Psoas muscle (tissue), 8 donors: ENCODE measurements around the gene EXOSC1. TPM values are rescaled to one million over a fixed set of nuclear protein-coding genes. Genes with fewer than 3 reads are reported as not detected.
A peak's percentile ranks its signal among the peaks of the same experiment; 100 is the strongest.

Source experiments
- ATAC-seq, 4 donors: fragments of 200-7000 bp; cut with Tn5 transposase; one replicate each; pipeline ENCODE4 v1.9.1; 2020; ENCODE audit warnings: moderate library complexity in 3 of 4, mild to moderate bottlenecking in 2 of 4
- DNase-seq, 2 donors: peaks; one replicate each; pipeline ENCODE4 v3.0.0-alpha.2; 2020
- H3K27ac ChIP-seq: fragments of 200-600 bp; one replicate; pipeline ENCODE4 v1.8.0; 2022
- H3K27me3 ChIP-seq, 3 donors: fragments of 200-600 bp in 1 of 3; one replicate each; pipeline versions ENCODE4 v1.6.1 to v1.8.0; 2013 to 2022; ENCODE audit warnings: low read length in 2 of 3, mild to moderate bottlenecking in 2 of 3, moderate library complexity in 1 of 3; ENCODE audit not compliant: insufficient read depth in 3 of 3
- H3K36me3 ChIP-seq, 2 donors: fragments of 200-600 bp in 1 of 2; one replicate each; pipeline versions ENCODE4 v1.6.1 to v1.8.0; 2013 to 2022; ENCODE audit warnings: low read depth in 1 of 2, mild to moderate bottlenecking in 1 of 2, moderate library complexity in 1 of 2; ENCODE audit not compliant: insufficient read depth in 1 of 2
- H3K4me1 ChIP-seq: fragments of 200-600 bp; one replicate; pipeline ENCODE4 v1.8.0; 2022
- H3K4me3 ChIP-seq: fragments of 200-600 bp; one replicate; pipeline ENCODE4 v1.8.0; 2022; ENCODE audit warnings: mild to moderate bottlenecking
- H3K9me3 ChIP-seq: fragments of 200-600 bp; one replicate; pipeline ENCODE4 v1.8.0; 2022
- WGBS, 3 donors: extraction: QIAGEN DNeasy Blood & Tissue Kit; methylation state at CpG; one replicate each; pipeline versions ENCODE4 v1.1.6 to v1.1.7; 2013; 5-methylcytosine and 5-hydroxymethylcytosine counted together
- intact Hi-C, 2 donors: fragments of 100-400 bp; cut with DNase I; formaldehyde crosslinking; loops; one replicate each; pipeline versions ENCODE4 v1.11.0 to v1.14.2; 2022
- long read RNA-seq, 2 donors: library from polyadenylated mRNA; unstranded; transcript quantifications; one replicate each; pipeline ENCODE4 v2.0.0, GENCODE V29; 2021
- polyA plus RNA-seq, 3 donors: library from polyadenylated mRNA; stranded (reverse); fragments of 200-250 nt; gene quantifications; one replicate each; pipeline ENCODE4 v1.2.3, GENCODE V29; 2013
- total RNA-seq, 4 donors: library from RNA; stranded (reverse); fragmentation: NEBNext Ultra II Directional in 2 of 4; extraction: Animal tissue kit (Norgen Biotek cat#: 25700) in 2 of 4; gene quantifications; one replicate each; pipeline versions ENCODE4 v1.2.1 to v1.2.4, GENCODE V29; 2021 to 2023
- TF ChIP-seq, protein P1 (sequence below): fragments of 200-600 bp; IDR thresholded peaks from one replicate; pipeline ENCODE4 v1.8.0; 2022; ENCODE audit warnings: antibody characterized with exemption
- donor health status: healthy with polysubstance abuse.
- donor health status: DM: no; HTN: no; CAD: no; lungs with moderate emphysema.
- donor health status: Bipolar disorder and iron deficiency.
- donor health status: healthy.
- donor health status: DM: yes; HTN: yes; CAD: no.
- donor health status: DM: no; HTN: no; CAD: no.
- donor health status: DM: no; HTN: no; CAD: no.
- donor health status: DM: yes; HTN: yes; CAD: no.

The EXOSC1 gene, protein sequence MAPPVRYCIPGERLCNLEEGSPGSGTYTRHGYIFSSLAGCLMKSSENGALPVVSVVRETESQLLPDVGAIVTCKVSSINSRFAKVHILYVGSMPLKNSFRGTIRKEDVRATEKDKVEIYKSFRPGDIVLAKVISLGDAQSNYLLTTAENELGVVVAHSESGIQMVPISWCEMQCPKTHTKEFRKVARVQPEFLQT
- total RNA-seq (10 to 100 TPM; 14.0 to 20.4 (median 19.8) TPM), polyA plus RNA-seq (10 to 100 TPM; 26.4 to 36.5 (median 29.4) TPM)
- long read RNA-seq, donor 1, transcript EXOSC1-204 (8 exons, 923 nt) = major isoform, 7 of 9 reads
- long read RNA-seq, donor 1, partial matches to known transcripts = 1 of 9 reads
- long read RNA-seq, donor 1, other reads (novel, unspliced or antisense) = 1 of 9 reads
- long read RNA-seq, donor 2, transcript EXOSC1-204 (8 exons, 923 nt) = major isoform, 17 of 23 reads
- long read RNA-seq, donor 2, partial matches to known transcripts = 2 of 23 reads
- long read RNA-seq, donor 2, other reads (novel, unspliced or antisense) = 2 of 23 reads

DNA sequence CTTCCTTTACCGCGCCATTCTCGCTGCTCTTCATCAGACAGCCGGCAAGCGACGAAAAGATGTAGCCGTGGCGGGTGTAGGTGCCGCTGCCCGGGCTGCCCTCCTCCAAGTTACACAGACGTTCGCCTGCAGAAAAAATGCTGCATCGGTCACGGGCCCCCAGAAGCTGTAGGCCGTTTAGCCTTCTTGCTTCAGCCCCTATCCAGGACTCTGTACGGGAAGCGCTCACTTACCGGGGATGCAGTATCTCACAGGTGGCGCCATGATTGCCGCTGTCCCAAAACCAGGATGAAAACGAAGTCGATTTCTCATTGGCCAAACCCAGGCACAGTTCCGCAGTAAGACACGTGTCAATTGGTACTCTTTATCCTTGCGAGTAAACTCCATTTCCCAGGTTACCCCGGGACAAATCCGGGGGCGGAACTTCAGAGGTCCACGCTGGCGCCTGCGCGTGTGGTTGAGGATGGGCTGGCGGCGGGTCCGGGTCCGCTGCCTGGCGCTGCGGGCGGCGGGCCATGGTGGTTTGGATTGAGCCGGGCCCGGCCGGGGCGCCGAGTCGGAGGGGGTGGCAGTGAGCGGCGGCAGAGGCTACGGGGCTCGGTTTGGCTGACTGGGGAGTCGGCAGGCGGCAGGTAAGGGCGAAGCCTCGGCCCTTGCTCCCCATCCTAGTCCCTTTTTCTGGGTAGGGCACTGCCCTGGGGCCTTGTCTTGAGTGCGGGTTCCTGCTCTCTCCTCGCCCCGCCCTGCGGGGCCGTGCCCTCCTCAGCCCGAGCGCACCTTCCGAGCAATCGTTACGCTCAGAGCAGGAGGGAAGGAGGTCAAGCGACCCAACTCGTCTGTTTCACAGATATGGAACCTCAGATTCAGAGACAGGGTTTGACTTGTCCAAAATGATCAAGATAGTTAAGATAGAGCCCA lies at the start of gene EXOSC1, which contains the start of gene ZDHHC16:
Gene EXOSC1 (minus strand): TSS at position 285 of the 918 bp plus-strand sequence. CDS start 21 bp downstream, at position 264.
Gene ZDHHC16 (plus strand): TSS at position 454 of the 918 bp plus-strand sequence. CDS start 5,501 bp downstream, outside the sequence.
- Histone ChIP-seq H3K36me3 (peaks cover 0 to 20% of the 10 kb centered on the region in 2 donors), H3K27me3 (no peaks in the 10 kb centered on the region), H3K9me3 (no peaks in the 10 kb centered on the region), H3K4me3 (peak within 1 kb of the TSS; percentile 87), H3K4me1 (peaks cover 34% of the 10 kb centered on the region), H3K27ac (peak within 1 kb of the TSS; percentile 68)
- ATAC-seq (peak; percentile 98 to 99 (median 98)), DNase-seq (peak; percentile 90 to 91)
- WGBS, 3 donors = 0 to 1% (median 0%) methylated on average over 59 to 66 of the region's 66 CpGs
- intact Hi-C loops = no loop called here
- TF ChIP-seq, protein P1, sequence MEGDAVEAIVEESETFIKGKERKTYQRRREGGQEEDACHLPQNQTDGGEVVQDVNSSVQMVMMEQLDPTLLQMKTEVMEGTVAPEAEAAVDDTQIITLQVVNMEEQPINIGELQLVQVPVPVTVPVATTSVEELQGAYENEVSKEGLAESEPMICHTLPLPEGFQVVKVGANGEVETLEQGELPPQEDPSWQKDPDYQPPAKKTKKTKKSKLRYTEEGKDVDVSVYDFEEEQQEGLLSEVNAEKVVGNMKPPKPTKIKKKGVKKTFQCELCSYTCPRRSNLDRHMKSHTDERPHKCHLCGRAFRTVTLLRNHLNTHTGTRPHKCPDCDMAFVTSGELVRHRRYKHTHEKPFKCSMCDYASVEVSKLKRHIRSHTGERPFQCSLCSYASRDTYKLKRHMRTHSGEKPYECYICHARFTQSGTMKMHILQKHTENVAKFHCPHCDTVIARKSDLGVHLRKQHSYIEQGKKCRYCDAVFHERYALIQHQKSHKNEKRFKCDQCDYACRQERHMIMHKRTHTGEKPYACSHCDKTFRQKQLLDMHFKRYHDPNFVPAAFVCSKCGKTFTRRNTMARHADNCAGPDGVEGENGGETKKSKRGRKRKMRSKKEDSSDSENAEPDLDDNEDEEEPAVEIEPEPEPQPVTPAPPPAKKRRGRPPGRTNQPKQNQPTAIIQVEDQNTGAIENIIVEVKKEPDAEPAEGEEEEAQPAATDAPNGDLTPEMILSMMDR = peak; percentile 6

DNA sequence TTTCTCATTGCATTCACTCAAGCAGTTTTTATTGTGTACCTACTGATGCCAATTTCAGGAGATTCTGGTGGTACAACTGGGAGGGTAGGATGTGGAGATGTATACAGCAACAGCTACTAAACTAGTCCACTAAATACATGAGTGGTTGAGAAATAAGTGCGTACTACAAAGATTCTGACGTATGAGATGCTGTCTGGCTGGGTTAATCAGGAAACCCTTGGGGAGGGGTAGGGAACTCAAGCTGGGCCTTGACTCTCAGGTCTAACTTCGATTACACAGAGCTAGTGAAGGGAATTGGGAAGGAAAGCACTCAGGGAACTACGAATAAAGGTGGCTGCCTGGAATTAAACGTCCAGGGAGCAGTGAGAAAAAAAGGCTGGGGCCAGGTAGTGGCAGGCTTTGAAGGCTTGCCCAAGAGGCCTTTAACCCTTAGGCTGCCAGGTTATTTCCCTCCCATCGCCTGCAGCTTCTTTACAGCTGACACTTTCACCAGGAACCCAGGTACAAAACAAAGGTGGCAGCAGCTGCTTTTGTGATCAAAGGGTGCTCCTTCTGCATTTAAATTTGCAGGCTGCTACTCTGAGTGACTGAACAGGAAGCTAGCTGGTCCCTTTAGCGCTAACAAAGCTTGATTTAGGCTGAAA lies 49.2 kb upstream of the EXOSC1 start:
- Histone ChIP-seq H3K4me3 (no peak overlapping the region), H3K27ac (peak overlapping the region; percentile 56), H3K36me3 (no peaks in the 10 kb centered on the region), H3K9me3 (no peaks in the 10 kb centered on the region), H3K27me3 (no peaks in the 10 kb centered on the region), H3K4me1 (peaks cover 52% of the 10 kb centered on the region)
- TF ChIP-seq, protein P1 = no peak
- DNase-seq (no peak), ATAC-seq (no peak)
- intact Hi-C loops = no loop called here
- WGBS, 3 donors = 35 to 37% (median 36%) methylated on average over 7 of the region's 7 CpGs

DNA sequence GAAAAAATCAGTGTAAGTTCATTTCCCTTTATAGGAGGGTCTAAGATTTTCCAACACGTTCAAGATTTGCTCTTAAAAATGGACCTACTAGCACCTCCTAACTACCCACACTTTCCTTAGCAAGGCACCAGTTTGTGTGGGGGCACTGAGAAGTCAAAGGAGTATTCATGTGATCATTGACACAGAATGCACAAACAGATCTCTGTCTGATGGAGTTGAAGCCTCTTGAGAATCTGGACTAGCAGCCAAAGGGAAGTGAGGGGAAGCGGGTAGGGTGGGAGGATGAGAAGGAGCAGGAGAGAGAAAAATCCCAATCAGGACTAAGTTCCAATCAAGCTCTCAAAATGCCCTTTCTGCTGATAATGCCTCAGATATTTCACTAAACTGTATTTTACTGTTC lies 48.3 kb upstream of the EXOSC1 start:
- Histone ChIP-seq H3K4me1 (peaks cover 60% of the 10 kb centered on the region), H3K4me3 (no peak overlapping the region), H3K9me3 (no peaks in the 10 kb centered on the region), H3K36me3 (no peaks in the 10 kb centered on the region), H3K27me3 (no peaks in the 10 kb centered on the region), H3K27ac (peak overlapping the region; percentile 21)
- ATAC-seq = no peak
- DNase-seq = no peak
- WGBS, 3 donors = 36 to 45% (median 36%) methylated on average over 2 of the region's 2 CpGs
- intact Hi-C loops = no loop called here
- TF ChIP-seq, protein P1 = no peak

DNA sequence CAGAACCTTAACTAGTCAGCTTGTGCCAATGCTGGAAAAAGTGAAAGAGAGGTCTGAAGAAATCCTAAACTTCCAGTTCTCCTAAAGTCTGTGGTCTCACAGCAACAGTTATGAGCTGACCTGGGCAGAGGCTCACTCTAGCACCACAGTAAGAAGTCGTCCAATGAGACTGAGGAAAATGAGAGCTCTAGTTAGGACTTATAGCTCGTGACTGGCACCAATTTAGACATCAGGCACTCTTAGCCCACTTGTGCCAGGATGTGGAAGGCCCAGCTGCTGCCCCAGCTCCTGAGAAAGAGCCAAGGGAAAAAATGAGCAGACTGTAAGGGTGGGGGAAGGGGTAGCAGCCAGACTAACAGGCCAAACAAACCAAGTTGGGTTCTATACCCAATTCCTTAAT lies 44.8 kb upstream of the EXOSC1 start:
- Histone ChIP-seq H3K27me3 (no peaks in the 10 kb centered on the region), H3K27ac (peak overlapping the region; percentile 84), H3K9me3 (no peaks in the 10 kb centered on the region), H3K36me3 (peaks cover 0 to 3% of the 10 kb centered on the region in 2 donors), H3K4me1 (peaks cover 59% of the 10 kb centered on the region), H3K4me3 (peak overlapping the region; percentile 33)
- intact Hi-C loops = no loop called here
- WGBS, 3 donors = 22 to 40% (median 23%) methylated on average over 2 of the region's 2 CpGs
- DNase-seq (peak in 1 of 2 donors; percentile 65), ATAC-seq (peak; percentile 88 to 95 (median 92))
- TF ChIP-seq, protein P1 = no peak
